ENCODE data around the gene LYPD6B.

The LYPD6B gene

GRCh38 chr2:149040451-149040850 lies 2.0 kb downstream of the LYPD6B start:
- Histone ChIP-seq H3K4me1 (ENCODE audit: control insufficient read depth, insufficient read depth, low read length) (no peaks in the 10 kb centered on the region), H3K27me3 (ENCODE audit: control insufficient read depth, insufficient read depth, low read length) (peaks cover 27% of the 10 kb centered on the region), H3K9me3 (ENCODE audit: control insufficient read depth, insufficient read depth, low read depth, low read length) (no peaks in the 10 kb centered on the region), H3K36me3 (ENCODE audit: control insufficient read depth, insufficient read depth, low read length) (no peaks in the 10 kb centered on the region), H3K27ac (ENCODE audit: low read depth, low read length) (no peak overlapping the region), H3K4me3 (ENCODE audit: low read depth, low read length) (no peak overlapping the region), H3K9ac (ENCODE audit: low read length) (no peak overlapping the region)

- Histone ChIP-seq H3K36me3 (ENCODE audit: control insufficient read depth, insufficient read depth, low read length) (no peaks in the 10 kb centered on the region), H3K27ac (ENCODE audit: low read depth, low read length) (no peak overlapping the region), H3K4me1 (ENCODE audit: control insufficient read depth, insufficient read depth, low read length) (no peaks in the 10 kb centered on the region), H3K27me3 (ENCODE audit: control insufficient read depth, insufficient read depth, low read length) (peaks cover 27% of the 10 kb centered on the region), H3K4me3 (ENCODE audit: low read depth, low read length) (no peak overlapping the region), H3K9me3 (ENCODE audit: control insufficient read depth, insufficient read depth, low read depth, low read length) (peaks cover 3% of the 10 kb centered on the region; the same call in 1 of the 2 replicates), H3K9ac (ENCODE audit: low read length) (no peak overlapping the region)
Observed at GRCh38 chr2:149041482-149041881, 3.0 kb downstream of the LYPD6B start.

GRCh38 chr2:149042881-149043280 lies 4.4 kb downstream of the LYPD6B start:
- no peak overlapping the region for H3K27ac ChIP-seq (ENCODE audit: low read depth, low read length)
- peaks cover 20% of the 10 kb centered on the region for H3K27me3 ChIP-seq (ENCODE audit: control insufficient read depth, insufficient read depth, low read length)
- peaks cover 3% of the 10 kb centered on the region; the same call in 1 of the 2 replicates for H3K9me3 ChIP-seq (ENCODE audit: control insufficient read depth, insufficient read depth, low read depth, low read length)
- no peak overlapping the region for H3K9ac ChIP-seq (ENCODE audit: low read length)
- H3K4me3 ChIP-seq (ENCODE audit: low read depth, low read length) = no peak overlapping the region
- no peaks in the 10 kb centered on the region for H3K36me3 ChIP-seq (ENCODE audit: control insufficient read depth, insufficient read depth, low read length)
- no peaks in the 10 kb centered on the region for H3K4me1 ChIP-seq (ENCODE audit: control insufficient read depth, insufficient read depth, low read length)

GRCh38 chr2:149044500-149044899 lies 6.0 kb downstream of the LYPD6B start:
- Histone ChIP-seq H3K4me3 (ENCODE audit: low read depth, low read length) (no peak overlapping the region), H3K4me1 (ENCODE audit: control insufficient read depth, insufficient read depth, low read length) (no peaks in the 10 kb centered on the region), H3K27me3 (ENCODE audit: control insufficient read depth, insufficient read depth, low read length) (peaks cover 5% of the 10 kb centered on the region), H3K9me3 (ENCODE audit: control insufficient read depth, insufficient read depth, low read depth, low read length) (peaks cover 3% of the 10 kb centered on the region; the same call in 1 of the 2 replicates), H3K36me3 (ENCODE audit: control insufficient read depth, insufficient read depth, low read length) (no peaks in the 10 kb centered on the region), H3K9ac (ENCODE audit: low read length) (no peak overlapping the region), H3K27ac (ENCODE audit: low read depth, low read length) (no peak overlapping the region)

GRCh38 chr2:149047118-149047517 lies 8.6 kb downstream of the LYPD6B start:
- Histone ChIP-seq H3K4me3 (ENCODE audit: low read depth, low read length) (no peak overlapping the region), H3K27ac (ENCODE audit: low read depth, low read length) (no peak overlapping the region), H3K9me3 (ENCODE audit: control insufficient read depth, insufficient read depth, low read depth, low read length) (peaks cover 3% of the 10 kb centered on the region; the same call in 1 of the 2 replicates), H3K36me3 (ENCODE audit: control insufficient read depth, insufficient read depth, low read length) (no peaks in the 10 kb centered on the region), H3K9ac (ENCODE audit: low read length) (no peak overlapping the region), H3K27me3 (ENCODE audit: control insufficient read depth, insufficient read depth, low read length) (no peaks in the 10 kb centered on the region), H3K4me1 (ENCODE audit: control insufficient read depth, insufficient read depth, low read length) (no peaks in the 10 kb centered on the region)

GRCh38 chr2:149049142-149049541 lies 10.6 kb downstream of the LYPD6B start:
- peaks cover 3% of the 10 kb centered on the region; the same call in 1 of the 2 replicates for H3K9me3 ChIP-seq (ENCODE audit: control insufficient read depth, insufficient read depth, low read depth, low read length)
- H3K27ac ChIP-seq (ENCODE audit: low read depth, low read length) = no peak overlapping the region
- no peaks in the 10 kb centered on the region for H3K4me1 ChIP-seq (ENCODE audit: control insufficient read depth, insufficient read depth, low read length)
- no peaks in the 10 kb centered on the region for H3K27me3 ChIP-seq (ENCODE audit: control insufficient read depth, insufficient read depth, low read length)
- H3K36me3 ChIP-seq (ENCODE audit: control insufficient read depth, insufficient read depth, low read length) = no peaks in the 10 kb centered on the region
- H3K4me3 ChIP-seq (ENCODE audit: low read depth, low read length) = no peak overlapping the region
- H3K9ac ChIP-seq (ENCODE audit: low read length) = no peak overlapping the region

- no peaks in the 10 kb centered on the region for H3K4me1 ChIP-seq (ENCODE audit: control insufficient read depth, insufficient read depth, low read length)
- H3K9me3 ChIP-seq (ENCODE audit: control insufficient read depth, insufficient read depth, low read depth, low read length) = peaks cover 3% of the 10 kb centered on the region; the same call in 1 of the 2 replicates
- no peak overlapping the region for H3K4me3 ChIP-seq (ENCODE audit: low read depth, low read length)
- no peaks in the 10 kb centered on the region for H3K36me3 ChIP-seq (ENCODE audit: control insufficient read depth, insufficient read depth, low read length)
- no peak overlapping the region for H3K9ac ChIP-seq (ENCODE audit: low read length)
- no peaks in the 10 kb centered on the region for H3K27me3 ChIP-seq (ENCODE audit: control insufficient read depth, insufficient read depth, low read length)
- no peak overlapping the region for H3K27ac ChIP-seq (ENCODE audit: low read depth, low read length)
Observed at GRCh38 chr2:149050188-149050587, 11.7 kb downstream of the LYPD6B start.

- H3K36me3 ChIP-seq (ENCODE audit: control insufficient read depth, insufficient read depth, low read length) = no peaks in the 10 kb centered on the region
- H3K27me3 ChIP-seq (ENCODE audit: control insufficient read depth, insufficient read depth, low read length) = no peaks in the 10 kb centered on the region
- H3K4me1 ChIP-seq (ENCODE audit: control insufficient read depth, insufficient read depth, low read length) = peaks cover 10% of the 10 kb centered on the region; the same call in 1 of the 2 replicates
- H3K9ac ChIP-seq (ENCODE audit: low read length) = no peak overlapping the region
- no peak overlapping the region for H3K4me3 ChIP-seq (ENCODE audit: low read depth, low read length)
- H3K27ac ChIP-seq (ENCODE audit: low read depth, low read length) = no peak overlapping the region
- H3K9me3 ChIP-seq (ENCODE audit: control insufficient read depth, insufficient read depth, low read depth, low read length) = no peaks in the 10 kb centered on the region
Observed at GRCh38 chr2:149055751-149056150, 17.3 kb downstream of the LYPD6B start.

- Histone ChIP-seq H3K27me3 (ENCODE audit: control insufficient read depth, insufficient read depth, low read length) (no peaks in the 10 kb centered on the region), H3K4me1 (ENCODE audit: control insufficient read depth, insufficient read depth, low read length) (peaks cover 11% of the 10 kb centered on the region; the same call in 1 of the 2 replicates), H3K4me3 (ENCODE audit: low read depth, low read length) (no peak overlapping the region), H3K9ac (ENCODE audit: low read length) (no peak overlapping the region), H3K36me3 (ENCODE audit: control insufficient read depth, insufficient read depth, low read length) (no peaks in the 10 kb centered on the region), H3K27ac (ENCODE audit: low read depth, low read length) (no peak overlapping the region), H3K9me3 (ENCODE audit: control insufficient read depth, insufficient read depth, low read depth, low read length) (no peaks in the 10 kb centered on the region)
Observed at GRCh38 chr2:149056541-149057255, 18.2 kb downstream of the LYPD6B start.

GRCh38 chr2:149057401-149057800 lies 18.9 kb downstream of the LYPD6B start:
- H3K36me3 ChIP-seq (ENCODE audit: control insufficient read depth, insufficient read depth, low read length) = no peaks in the 10 kb centered on the region
- H3K4me1 ChIP-seq (ENCODE audit: control insufficient read depth, insufficient read depth, low read length) = peaks cover 11% of the 10 kb centered on the region; the same call in 1 of the 2 replicates
- no peaks in the 10 kb centered on the region for H3K27me3 ChIP-seq (ENCODE audit: control insufficient read depth, insufficient read depth, low read length)
- no peaks in the 10 kb centered on the region for H3K9me3 ChIP-seq (ENCODE audit: control insufficient read depth, insufficient read depth, low read depth, low read length)
- no peak overlapping the region for H3K27ac ChIP-seq (ENCODE audit: low read depth, low read length)
- no peak overlapping the region for H3K4me3 ChIP-seq (ENCODE audit: low read depth, low read length)
- H3K9ac ChIP-seq (ENCODE audit: low read length) = no peak overlapping the region

- peaks cover 21% of the 10 kb centered on the region; the same call in 1 of the 2 replicates for H3K4me1 ChIP-seq (ENCODE audit: control insufficient read depth, insufficient read depth, low read length)
- no peaks in the 10 kb centered on the region for H3K27me3 ChIP-seq (ENCODE audit: control insufficient read depth, insufficient read depth, low read length)
- H3K4me3 ChIP-seq (ENCODE audit: low read depth, low read length) = no peak overlapping the region
- no peak overlapping the region for H3K27ac ChIP-seq (ENCODE audit: low read depth, low read length)
- no peaks in the 10 kb centered on the region for H3K36me3 ChIP-seq (ENCODE audit: control insufficient read depth, insufficient read depth, low read length)
- no peaks in the 10 kb centered on the region for H3K9me3 ChIP-seq (ENCODE audit: control insufficient read depth, insufficient read depth, low read depth, low read length)
- no peak overlapping the region for H3K9ac ChIP-seq (ENCODE audit: low read length)
Observed at GRCh38 chr2:149058936-149059335, 20.4 kb downstream of the LYPD6B start.

Data from HUES6 (cell line).